MM.1S (cell line): ENCODE data around the gene MAGI2.

Experiments used
- DNase-seq: peaks from one replicate; pipeline ENCODE4 v3.0.0-alpha.2; 2015
- H2AFZ ChIP-seq: fragments of 300-600 bp; sonication (generic); 2 replicates; pipeline ENCODE4 v1.6.0; 2016; ENCODE audit warnings: antibody characterized with exemption, low read length
- H3F3A ChIP-seq: fragments of 300-600 bp; sonication (generic); 2 replicates; pipeline ENCODE4 v1.6.1; 2016; ENCODE audit warnings: mild to moderate bottlenecking, antibody characterized with exemption, low read length, moderate library complexity, mixed read lengths; ENCODE audit not compliant: insufficient read depth
- H3K27ac ChIP-seq: fragments of 300-600 bp; sonication (generic); 2 replicates; pipeline ENCODE4 v1.5.1; 2016; ENCODE audit warnings: mild to moderate bottlenecking, low read length
- H3K27me3 ChIP-seq: fragments of 300-600 bp; sonication (generic); replicated peaks from 2 replicates; pipeline ENCODE4 v1.6.0; 2016; ENCODE audit warnings: low read length; ENCODE audit not compliant: insufficient read depth
- H3K36me3 ChIP-seq: fragments of 300-600 bp; sonication (generic); replicated peaks from 2 replicates; pipeline ENCODE4 v1.6.1; 2016; ENCODE audit warnings: mild to moderate bottlenecking, low read length, mixed read lengths; ENCODE audit not compliant: insufficient read depth
- H3K4me1 ChIP-seq: fragments of 300-600 bp; sonication (generic); 2 replicates; pipeline ENCODE4 v1.6.1; 2016; ENCODE audit warnings: low read length, mixed read lengths
- H3K4me2 ChIP-seq: fragments of 300-600 bp; sonication (generic); 2 replicates; pipeline ENCODE4 v1.6.0; 2016; ENCODE audit warnings: low read depth, low read length
- H3K4me3 ChIP-seq: fragments of 300-600 bp; sonication (generic); 2 replicates; pipeline ENCODE4 v1.5.1; 2016; ENCODE audit warnings: low read length, mixed read lengths
- H3K79me2 ChIP-seq: fragments of 300-600 bp; sonication (generic); 2 replicates; pipeline ENCODE4 v1.6.1; 2016; ENCODE audit warnings: mixed run types, low read length, mixed read lengths
- H3K9ac ChIP-seq: fragments of 300-600 bp; sonication (generic); 2 replicates; pipeline ENCODE4 v1.6.1; 2016; ENCODE audit warnings: low read length, mixed read lengths
- H3K9me2 ChIP-seq: fragments of 300-600 bp; sonication (generic); replicated peaks from 2 replicates; pipeline ENCODE4 v1.6.1; 2016; ENCODE audit warnings: mild to moderate bottlenecking, low read length, mixed read lengths; ENCODE audit not compliant: insufficient read depth
- H3K9me3 ChIP-seq: fragments of 300-600 bp; sonication (generic); replicated peaks from 2 replicates; pipeline ENCODE4 v1.6.1; 2016; ENCODE audit warnings: mild to moderate bottlenecking, low read length, mixed read lengths; ENCODE audit not compliant: insufficient read depth
- H4K20me1 ChIP-seq: fragments of 300-600 bp; sonication (generic); 2 replicates; pipeline ENCODE4 v1.6.1; 2016; ENCODE audit warnings: mild to moderate bottlenecking, low read length, moderate library complexity, mixed read lengths; ENCODE audit not compliant: insufficient read depth
- CTCF ChIP-seq: fragments of 300-600 bp; sonication (generic); IDR thresholded peaks from 2 replicates; pipeline ENCODE4 v1.5.1; 2016; ENCODE audit warnings: antibody characterized with exemption, low read length, mixed read lengths
- EZH2 ChIP-seq: fragments of 300-600 bp; sonication (generic); optimal IDR thresholded peaks from 2 replicates; pipeline ENCODE3; 2017; ENCODE audit warnings: low read depth, mild to moderate bottlenecking, antibody characterized with exemption, low read length, mixed read lengths
- EZH2phosphoT487 ChIP-seq: fragments of 300-600 bp; sonication (generic); IDR thresholded peaks from 2 replicates; pipeline ENCODE4 v1.6.1; 2018; ENCODE audit warnings: antibody characterized with exemption, low read length

MAGI2 gene

GRCh38 chr7:78062214-78062613 is 1391.3 kb downstream of the MAGI2 start:
- H3K9me2 ChIP-seq: no peaks in the 10 kb centered on the region
- no peaks in the 10 kb centered on the region for H3F3A ChIP-seq
- H3K4me1 ChIP-seq: no peaks in the 10 kb centered on the region
- TF ChIP-seq CTCF: no peak
- TF ChIP-seq EZH2: no peak
- TF ChIP-seq EZH2phosphoT487: no peak
- H3K9me3 ChIP-seq: no peaks in the 10 kb centered on the region
- no peaks in the 10 kb centered on the region for H3K79me2 ChIP-seq
- H4K20me1 ChIP-seq: no peaks in the 10 kb centered on the region
- H2AFZ ChIP-seq: no peak overlapping the region
- no peak overlapping the region for H3K4me2 ChIP-seq
- H3K36me3 ChIP-seq: no peaks in the 10 kb centered on the region
- H3K27ac ChIP-seq: no peak overlapping the region
- H3K27me3 ChIP-seq: no peaks in the 10 kb centered on the region
- H3K4me3 ChIP-seq: no peak overlapping the region
- no peak for DNase-seq
- no peak overlapping the region for H3K9ac ChIP-seq

- Histone ChIP-seq H3K4me1 (no peaks in the 10 kb centered on the region), H3K4me3 (no peak overlapping the region), H3K79me2 (no peaks in the 10 kb centered on the region), H3K27me3 (no peaks in the 10 kb centered on the region), H2AFZ (no peak overlapping the region), H4K20me1 (no peaks in the 10 kb centered on the region), H3K9ac (no peak overlapping the region), H3K9me2 (no peaks in the 10 kb centered on the region), H3K27ac (no peak overlapping the region), H3K36me3 (no peaks in the 10 kb centered on the region), H3F3A (no peaks in the 10 kb centered on the region), H3K4me2 (no peak overlapping the region), H3K9me3 (no peaks in the 10 kb centered on the region)
- TF ChIP-seq EZH2phosphoT487 (no peak), EZH2 (no peak), CTCF (no peak)
- no peak for DNase-seq
Observed at GRCh38 chr7:78057571-78057970, 1395.9 kb downstream of the MAGI2 start.

GRCh38 chr7:78055599-78055998 is 1397.9 kb downstream of the MAGI2 start:
- no peak overlapping the region for H3K4me2 ChIP-seq
- H3K79me2 ChIP-seq: no peaks in the 10 kb centered on the region
- H4K20me1 ChIP-seq: no peaks in the 10 kb centered on the region
- H3K27ac ChIP-seq: no peak overlapping the region
- H3K4me1 ChIP-seq: no peaks in the 10 kb centered on the region
- TF ChIP-seq CTCF (no peak), EZH2phosphoT487 (no peak), EZH2 (no peak)
- DNase-seq: no peak
- H3K36me3 ChIP-seq: no peaks in the 10 kb centered on the region
- H2AFZ ChIP-seq: no peak overlapping the region
- H3K27me3 ChIP-seq: no peaks in the 10 kb centered on the region
- H3K4me3 ChIP-seq: no peak overlapping the region
- H3F3A ChIP-seq: no peaks in the 10 kb centered on the region
- no peaks in the 10 kb centered on the region for H3K9me3 ChIP-seq
- H3K9ac ChIP-seq: no peak overlapping the region
- no peaks in the 10 kb centered on the region for H3K9me2 ChIP-seq
